AG20443 (cell line): ENCODE measurements around the gene SLC22A17.
A peak's percentile ranks its signal among the peaks of the same experiment; 100 is the strongest.

ENCODE experiments used
- DNase-seq: peaks from one replicate; pipeline ENCODE4 v3.0.0; 2012; ENCODE audit warnings: low spot score, mixed read lengths

The SLC22A17 gene

DNA sequence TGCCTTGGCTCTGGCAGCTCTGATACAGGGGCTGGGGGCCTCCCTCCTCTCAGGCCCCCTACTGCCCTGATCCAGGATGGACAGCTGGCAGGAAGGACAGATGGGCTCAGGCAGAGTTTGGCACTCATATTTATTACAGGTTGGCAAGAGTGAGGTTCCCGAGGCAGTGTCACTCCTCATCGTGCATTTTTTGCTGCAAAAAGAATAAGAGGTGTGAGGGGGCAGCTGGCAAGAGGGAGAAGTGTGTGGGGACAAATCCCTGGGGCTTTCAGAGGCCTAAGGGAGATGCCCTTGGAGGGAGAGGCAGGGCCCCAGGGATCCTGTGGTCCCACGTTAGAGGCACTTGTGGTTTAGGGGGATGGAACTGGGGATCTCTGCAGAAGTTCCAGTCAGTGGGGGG lies 29.2 kb upstream of the SLC22A17 start:
- DNase-seq, result no peak

DNA sequence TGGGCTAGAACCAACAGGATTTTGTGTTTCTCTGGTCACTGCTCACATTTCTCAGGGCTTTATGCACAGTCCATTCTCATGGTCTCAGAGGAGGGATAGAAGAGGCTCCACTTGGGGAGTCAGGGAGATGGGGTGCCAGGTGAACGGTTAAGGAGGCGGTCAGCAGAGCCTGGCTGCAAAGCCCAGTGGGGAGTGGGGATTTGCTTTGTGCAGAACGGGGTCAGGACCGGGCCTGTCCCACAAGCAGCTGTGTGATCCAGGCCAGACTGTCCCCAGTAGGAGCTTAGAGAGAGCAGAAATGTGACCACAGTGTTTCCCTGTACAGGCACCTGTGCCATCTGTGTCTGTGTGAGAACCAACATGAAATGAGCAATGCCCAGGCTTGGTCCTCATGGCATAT lies 28.3 kb upstream of the SLC22A17 start:
- no peak for DNase-seq

DNA sequence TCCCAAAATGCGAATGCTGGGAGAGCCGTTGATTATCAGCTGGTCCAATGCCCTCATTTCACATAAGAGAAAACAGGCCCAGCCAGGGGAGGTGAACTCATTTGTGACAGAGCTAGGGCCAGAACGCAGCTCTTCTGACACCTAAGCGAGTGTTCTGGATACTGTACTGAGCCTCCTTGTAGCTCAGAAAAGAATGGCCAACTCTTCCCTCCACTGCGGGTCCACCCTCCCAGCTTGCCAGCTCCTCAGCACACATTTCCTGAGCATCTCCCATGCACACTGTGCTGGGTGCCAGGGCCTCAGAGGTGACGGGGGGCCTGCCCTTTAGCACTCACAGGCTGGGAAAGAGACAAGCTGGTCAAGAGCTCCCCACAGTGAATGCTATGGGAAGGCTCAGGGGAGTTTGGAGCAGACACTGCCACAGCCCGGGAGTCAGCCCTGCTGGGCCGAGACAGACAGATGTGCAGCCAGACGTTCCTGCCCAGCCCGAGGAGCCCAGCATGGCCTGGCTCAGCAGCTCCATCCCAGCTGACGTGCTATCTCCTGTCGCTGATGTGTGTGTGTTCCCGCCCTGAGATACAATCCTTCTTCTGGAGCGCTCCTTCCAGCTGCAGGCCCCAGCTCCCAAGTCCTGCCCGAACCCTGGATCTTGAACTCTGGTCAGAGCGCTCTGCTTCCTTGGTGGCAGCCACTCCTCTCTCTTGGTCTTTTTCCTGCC lies 27.7 kb upstream of the SLC22A17 start:
- no peak for DNase-seq

DNA sequence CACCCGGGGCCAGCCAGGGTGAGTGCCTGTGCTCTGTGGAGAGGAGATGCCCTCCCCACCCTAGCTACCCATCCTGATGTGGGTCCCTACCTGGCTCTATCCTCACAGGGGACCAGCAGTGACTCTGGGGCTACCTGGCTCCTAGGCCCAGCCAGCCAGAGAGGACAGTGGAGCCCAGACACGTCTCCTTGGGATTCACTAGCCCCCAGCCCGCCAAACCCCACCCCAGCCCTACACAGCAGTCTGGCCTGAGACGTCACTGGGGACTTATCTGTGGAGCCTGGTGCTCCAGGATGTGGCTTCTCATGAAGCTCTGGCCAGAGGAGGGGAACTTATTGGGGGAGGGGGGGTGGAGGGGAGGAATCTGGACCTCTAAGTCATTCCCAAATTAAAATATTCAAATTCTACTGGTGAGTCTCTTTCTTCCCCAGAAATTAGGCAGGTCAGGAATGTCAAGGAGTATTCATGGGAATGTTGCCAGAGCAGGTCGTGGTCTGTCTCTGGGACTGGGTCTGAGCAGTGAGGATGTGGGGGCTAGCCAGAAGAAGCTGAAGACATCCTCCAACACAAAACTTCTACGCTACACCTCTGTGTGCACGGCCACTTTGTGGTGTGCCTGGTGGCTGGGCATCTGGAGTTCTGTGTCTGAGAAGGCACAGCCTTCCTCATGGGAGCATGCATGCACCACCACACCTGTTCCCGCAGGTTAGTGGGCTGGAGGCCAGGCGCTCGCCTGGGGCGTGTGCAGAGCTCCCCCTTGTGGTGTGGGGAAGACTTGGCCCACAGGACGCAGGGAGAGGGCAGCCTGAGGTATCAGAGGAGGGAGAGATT lies 26.9 kb upstream of the SLC22A17 start:
- peak; percentile 80 for DNase-seq

DNA sequence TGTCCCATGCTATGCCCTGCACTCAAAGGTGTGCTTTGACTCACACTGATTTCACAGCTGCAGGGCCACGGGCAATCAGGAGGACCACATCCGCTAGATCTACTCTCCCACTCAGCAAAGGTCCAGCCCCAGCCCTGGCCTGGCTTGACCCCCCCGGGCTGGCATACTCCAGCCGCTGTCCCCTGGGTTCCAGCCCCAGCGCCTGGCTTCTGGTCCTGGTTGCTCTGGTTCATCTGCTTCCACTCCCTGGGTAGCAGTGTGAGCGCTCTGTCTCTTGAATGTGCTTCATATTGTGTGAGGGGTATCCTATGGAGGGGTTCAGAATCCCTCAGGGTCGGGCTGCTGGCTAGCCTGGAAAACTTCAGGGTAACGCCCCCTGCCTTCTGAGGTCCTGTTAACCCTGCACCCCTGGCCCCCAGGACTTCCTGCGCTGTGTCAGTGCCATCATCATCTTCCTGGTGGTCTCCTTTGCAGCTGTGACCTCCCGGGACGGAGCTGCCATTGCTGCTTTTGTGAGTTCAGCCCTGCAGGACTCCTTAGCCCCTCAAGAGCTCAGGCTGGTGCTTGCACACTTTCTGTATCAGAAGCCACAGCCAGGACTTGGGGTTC lies 26.0 kb upstream of the SLC22A17 start:
- DNase-seq, result no peak

DNA sequence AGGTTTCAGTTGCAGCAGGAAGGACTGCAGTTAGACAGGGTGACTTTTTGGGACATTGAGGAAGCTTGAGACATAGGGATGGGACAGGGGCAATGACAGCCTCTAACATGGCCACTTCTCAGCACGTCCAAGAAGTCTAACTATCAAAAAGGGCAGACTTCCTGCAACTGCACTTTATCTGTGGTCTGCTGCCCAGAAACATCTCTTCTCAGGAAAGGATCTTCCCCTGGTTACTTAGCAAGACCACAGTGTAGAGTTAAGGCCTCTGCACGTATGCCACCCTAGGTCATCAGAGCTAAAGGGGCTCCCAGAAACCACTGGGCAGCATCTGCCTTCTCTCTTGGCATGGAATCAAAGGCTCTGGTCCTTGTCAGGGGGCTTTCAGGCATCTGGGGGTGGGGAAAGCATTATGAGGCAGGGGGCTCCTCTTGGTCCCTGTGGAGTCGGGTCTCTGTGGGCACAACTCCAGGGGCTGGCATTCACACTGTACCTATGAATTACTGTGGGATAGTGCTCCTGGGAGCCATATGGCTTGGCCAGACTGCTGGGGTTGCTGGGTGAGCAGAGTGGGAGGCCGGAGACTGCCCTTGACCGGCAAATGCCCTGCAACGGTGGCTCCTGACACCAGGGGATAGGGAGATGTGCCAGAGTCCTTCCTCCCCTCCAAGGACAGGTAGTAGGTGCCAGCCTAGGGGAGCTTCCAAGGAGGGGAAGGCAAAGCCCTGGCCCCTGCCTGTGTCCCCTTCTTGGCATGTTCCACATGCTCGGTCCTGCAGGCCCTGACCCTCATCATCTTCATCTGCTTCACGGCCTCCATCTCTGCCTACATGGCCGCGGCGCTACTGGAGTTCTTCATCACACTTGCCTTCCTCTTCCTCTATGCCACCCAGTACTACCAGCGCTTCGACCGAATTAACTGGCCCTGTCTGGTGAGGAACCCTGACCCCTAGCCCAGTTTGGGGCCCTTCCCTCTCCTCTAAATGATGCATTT lies 25.2 kb upstream of the SLC22A17 start:
- DNase-seq, result no peak

DNA sequence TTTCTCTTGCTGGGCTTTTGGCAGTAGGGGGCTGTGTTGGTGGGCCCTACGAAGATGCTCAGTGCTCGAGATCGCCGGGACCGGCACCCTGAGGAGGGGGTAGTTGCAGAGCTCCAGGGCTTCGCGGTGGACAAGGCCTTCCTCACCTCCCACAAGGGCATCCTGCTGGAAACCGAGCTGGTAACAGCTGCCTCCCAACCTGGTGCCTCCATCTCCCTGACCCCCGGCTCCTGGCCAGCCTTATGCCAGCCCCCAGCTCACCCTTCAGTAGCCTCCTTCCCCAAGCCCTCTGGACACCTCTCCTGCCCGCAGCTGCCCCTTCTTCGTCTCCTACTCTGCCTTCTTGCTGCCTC lies 24.5 kb upstream of the SLC22A17 start:
- DNase-seq, result no peak

DNA sequence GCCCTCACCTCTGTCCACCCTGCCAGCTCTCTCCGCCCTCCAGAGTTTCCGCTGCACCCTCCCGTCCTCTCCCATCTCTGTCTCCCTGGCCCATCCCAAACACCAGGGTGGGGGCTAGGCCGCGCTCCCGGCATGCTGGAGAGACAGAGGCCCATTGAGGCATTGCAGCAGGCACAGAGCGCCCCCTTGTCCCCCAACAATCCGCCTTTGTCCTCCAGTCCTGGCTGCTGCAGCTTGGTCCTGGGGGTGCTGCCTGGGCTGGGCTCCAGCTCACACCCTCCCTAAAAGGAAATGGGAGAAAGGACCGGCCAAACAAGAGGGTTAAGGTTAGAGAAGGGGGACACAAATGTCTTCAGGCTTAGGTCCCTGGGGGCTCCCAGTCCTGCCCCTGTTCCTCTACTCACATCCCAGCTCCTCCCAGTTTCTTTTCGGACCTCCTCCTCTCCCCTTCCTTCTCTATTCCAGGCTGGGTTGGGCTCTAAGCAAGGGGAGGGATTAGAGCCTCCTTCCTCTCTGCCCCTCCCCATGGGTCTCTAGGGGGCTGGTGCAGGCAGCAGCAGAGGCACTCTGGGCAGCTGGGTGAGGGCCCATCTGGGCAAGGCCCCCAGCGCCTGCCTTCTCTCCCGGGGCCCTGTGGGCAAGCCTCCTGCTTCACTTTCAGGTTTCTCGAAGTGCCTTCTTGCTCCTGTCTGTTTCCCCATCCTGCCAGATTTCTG lies 24.0 kb upstream of the SLC22A17 start, which contains the start of gene CMTM5:
Gene CMTM5 (plus strand): TSS at position 565 of the 716 bp plus-strand sequence. CDS start 206 bp downstream, outside the sequence.
- no peak for DNase-seq

DNA sequence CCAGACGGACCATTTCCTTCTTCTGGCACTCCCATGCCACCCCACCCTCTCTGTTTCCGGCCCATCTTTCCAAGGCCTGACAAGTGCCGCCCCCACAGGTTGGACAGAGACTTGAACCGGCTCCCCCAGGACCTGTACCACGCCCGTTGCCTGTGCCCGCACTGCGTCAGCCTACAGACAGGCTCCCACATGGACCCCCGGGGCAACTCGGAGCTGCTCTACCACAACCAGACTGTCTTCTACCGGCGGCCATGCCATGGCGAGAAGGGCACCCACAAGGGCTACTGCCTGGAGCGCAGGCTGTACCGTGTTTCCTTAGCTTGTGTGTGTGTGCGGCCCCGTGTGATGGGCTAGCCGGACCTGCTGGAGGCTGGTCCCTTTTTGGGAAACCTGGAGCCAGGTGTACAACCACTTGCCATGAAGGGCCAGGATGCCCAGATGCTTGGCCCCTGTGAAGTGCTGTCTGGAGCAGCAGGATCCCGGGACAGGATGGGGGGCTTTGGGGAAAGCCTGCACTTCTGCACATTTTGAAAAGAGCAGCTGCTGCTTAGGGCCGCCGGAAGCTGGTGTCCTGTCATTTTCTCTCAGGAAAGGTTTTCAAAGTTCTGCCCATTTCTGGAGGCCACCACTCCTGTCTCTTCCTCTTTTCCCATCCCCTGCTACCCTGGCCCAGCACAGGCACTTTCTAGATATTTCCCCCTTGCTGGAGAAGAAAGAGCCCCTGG lies 23.0 kb upstream of the SLC22A17 start:
- DNase-seq, result no peak

DNA sequence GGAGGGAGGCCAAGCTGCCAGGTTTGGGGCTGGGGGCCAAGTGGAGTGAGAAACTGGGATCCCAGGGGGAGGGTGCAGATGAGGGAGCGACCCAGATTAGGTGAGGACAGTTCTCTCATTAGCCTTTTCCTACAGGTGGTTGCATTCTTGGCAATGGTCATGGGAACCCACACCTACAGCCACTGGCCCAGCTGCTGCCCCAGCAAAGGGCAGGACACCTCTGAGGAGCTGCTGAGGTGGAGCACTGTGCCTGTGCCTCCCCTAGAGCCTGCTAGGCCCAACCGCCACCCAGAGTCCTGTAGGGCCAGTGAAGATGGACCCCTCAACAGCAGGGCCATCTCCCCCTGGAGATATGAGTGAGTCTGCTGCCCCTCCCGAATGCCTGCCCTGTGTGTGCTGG lies 20.4 kb upstream of the SLC22A17 start:
- DNase-seq, result no peak

DNA sequence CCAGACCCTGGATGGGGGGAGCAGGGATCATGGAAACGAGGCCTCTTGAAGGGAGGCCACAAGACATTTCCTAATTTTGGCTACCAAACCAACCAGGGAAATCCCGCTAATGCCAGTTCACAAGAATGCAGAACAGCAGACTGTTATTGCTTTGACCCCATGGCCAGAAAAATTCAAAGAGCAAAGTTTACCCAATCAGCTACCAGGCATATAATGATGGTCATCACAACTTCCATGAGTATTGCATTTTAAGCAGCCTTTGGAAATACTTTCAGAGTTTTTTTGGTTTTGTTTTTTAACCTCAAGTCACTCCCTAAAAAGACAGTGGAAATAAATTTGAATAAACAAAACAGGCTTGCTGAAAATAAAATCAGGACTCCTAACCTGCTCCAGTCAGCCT lies 19.8 kb upstream of the SLC22A17 start, which contains the start of gene IL25:
Gene IL25 (plus strand): TSS at position 301 of the 400 bp plus-strand sequence.
- DNase-seq, result no peak

DNA sequence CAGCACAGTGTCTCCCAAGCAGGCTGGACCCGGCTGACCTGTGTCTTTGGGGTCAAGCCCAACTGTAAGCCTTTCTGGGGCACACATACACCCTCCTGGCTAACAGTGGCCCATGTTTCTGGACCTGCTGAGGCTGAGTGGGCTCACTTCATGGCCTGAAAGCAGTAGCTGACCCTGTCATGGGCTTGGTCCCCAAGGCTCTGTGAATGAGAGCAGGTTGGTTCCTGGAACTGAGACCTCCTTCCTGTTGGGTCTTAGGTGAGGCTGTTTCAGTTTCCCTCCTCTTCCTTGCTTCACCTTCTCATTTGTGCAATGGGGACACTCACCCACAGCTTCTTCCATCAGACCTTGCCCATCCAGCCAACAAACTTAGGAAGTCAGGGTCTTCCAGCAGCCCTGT lies 19.2 kb upstream of the SLC22A17 start:
- no peak for DNase-seq

DNA sequence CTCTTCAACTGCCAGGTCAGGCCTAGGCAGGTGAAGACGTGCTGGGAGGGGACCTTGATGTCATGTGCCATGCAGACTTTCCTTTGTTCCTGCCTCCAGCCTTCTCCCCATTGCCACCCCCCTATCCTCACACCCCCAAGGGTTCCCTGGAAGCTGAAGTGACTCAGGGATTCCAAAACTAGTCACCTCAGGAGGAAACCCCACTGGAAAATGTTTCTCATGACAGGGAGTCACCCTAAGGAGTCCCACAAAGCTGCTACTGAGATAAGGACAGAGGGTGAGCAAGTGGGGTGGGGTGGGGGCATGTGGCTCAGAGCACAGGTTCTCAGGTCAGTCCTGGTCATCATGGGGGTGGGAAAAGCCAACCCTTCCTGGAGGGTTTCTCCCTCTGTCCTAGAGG lies 17.5 kb upstream of the SLC22A17 start:
- no peak for DNase-seq

DNA sequence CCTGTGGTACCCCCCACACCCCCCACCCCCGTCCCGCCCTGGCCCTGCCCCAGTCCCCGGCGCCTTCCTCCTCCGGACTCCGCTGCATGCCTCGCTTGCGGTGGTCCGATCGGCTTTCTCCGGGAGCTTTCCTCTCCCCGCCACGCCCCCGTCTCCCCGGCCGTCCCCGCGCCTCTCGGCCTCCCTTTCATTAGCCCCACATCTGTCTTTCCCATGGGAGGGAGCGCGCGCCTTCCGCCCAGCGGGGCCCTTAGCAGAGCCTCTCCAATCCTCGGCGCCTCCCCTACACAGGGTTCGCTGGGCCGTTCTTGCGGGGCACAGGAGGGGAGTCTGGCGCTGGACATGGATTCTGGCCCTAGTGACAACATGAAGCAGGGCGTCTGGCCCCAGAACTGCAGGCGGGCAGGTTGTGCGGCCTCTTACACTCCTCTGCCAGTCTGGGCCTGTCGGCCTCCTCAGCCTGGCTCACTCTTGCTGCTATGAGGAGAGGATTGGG lies 13.8 kb upstream of the SLC22A17 start:
- peak; percentile 73 for DNase-seq

DNA sequence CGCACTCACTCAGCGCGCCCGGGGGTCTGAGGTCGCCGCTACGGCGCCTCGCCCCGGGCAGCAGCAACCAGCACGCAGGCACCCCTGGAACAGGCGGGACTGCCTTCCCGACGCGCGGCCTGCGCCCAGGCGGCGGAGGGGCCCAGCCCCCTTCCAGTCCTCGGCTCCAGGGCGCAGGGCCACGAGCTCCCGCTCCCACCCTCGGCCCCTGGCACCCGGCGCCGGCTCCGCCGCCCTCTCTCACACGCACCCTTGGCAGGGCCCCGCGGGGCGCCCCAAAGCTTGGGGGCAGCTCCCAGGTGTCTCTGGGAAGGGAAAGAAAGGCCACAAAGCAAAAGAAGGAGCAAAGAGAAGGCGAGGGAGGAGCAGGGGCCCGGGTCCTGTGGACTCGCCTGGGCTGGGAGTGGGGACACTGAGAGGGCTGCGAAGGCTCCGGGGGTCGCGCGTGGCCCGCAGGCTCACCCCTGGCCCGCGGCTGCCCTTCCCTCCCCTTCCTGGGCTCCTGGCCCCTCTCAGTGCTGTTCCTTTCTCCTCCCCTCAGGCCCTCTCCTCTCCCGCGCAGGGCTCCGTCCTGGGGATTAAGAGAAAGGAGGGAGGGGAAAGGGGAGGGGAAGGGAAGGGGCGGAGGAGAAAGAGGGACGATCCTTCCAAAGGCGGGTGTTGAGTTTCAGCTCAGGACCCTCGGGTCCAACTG lies 13.2 kb upstream of the SLC22A17 start:
- peak; percentile 59 for DNase-seq

DNA sequence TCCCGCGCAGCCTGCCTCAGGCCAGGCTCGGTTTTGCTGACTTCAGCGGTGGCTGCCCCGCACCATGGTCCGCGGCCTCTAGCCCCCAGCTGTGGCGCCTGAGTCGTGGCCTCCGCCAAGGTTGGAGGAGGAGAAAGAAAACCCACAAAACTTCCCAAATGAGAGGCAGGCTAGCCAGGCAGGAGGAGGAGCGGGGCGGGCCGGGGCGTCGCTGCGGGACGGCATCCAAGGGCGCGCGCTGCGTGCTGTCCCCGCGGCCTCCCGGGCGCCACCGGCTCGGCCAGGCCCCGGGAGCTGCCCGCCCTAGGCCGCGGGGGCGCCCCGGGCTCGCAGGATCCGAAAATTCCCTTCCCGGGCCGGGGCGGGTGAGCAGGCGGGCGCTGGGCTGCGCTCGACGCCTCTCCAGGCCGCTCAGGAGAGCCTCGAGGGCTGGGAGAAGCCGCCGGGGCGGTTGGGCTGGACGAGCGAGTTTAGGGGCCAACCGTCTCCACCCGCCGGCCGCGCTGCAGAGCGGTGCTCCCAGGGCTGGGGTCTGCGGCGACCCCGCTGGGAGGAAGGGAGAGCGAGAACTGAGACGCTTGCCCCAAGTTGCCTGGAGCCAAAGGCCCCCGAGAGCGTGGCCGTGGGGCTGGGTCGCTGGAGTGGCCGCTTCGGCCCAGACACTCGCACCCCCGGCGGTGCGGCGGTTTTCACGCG lies 12.5 kb upstream of the SLC22A17 start, which contains the start of gene EFS:
Gene EFS (minus strand): TSS at position 137 of the 696 bp plus-strand sequence. CDS start 147 bp downstream, outside the sequence.
- DNase-seq, result peak; percentile 87

DNA sequence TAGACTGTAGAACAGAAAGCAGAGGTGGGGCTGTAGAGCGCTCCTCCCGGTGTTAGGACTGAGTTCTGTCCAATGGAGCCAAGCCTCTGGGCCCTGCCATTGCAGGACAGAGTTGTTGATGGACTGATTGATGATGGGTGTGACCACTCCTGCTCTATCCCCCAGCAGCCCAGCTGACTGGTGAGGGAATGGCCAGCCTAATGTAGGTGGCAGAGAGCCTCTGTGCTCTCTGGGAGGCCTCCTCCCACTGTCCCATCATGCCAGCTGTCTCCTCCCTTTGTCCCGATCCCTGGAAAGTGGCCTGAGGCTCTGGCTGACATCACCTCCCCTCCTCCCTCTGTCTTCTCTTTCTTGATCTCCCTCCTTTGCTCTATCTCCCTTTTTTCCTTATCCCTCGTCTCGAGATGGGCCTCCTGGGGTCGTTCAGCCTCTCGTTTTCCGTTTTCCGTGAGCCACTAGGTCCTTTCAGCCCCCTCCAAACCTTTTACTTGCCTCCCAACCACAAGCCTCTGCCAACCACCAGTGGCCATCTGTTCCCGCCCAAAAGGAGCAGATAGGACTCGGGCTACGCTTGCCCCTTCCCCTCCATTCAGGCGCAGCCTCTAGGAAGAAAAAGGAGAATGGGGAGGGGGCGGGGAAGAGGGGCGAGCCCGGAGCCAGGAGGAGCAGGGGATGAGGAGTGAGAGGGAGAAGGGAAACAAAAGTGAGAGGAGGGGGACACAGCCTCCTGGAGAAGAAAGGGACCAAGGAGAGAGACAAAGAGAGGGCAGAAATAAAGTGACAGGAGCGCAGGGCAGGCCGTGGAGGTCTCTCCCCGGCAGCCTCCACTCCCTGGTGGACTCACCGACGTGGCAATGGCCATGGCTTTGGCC lies 11.7 kb upstream of the SLC22A17 start:
- peak; percentile 73 for DNase-seq

DNA sequence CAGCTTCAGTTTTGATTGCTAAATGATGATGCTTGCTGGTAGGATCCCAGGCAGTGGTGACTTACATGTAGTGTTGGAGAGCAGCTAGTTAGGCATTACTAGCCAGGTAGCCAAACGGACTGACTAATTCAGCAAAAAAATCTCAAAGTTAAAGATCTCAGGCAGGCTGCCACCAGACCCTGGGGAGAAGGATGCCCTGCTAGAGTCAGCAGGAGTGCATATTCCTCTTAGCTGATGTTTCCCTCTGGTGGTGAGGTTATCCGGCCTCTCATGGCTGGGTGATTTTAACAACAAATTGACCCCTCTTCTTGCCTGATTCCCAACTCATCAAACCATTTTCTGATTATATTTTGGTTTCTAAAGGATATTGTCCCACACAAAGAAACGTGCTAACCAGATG lies 9.5 kb upstream of the SLC22A17 start:
- DNase-seq, result peak; percentile 46
